Mesenchymal stem cell (in vitro differentiated cells and primary cell): Measurements from ENCODE around the gene RIMBP2.

Source experiments
- DNase-seq: peaks from one replicate; pipeline ENCODE4 v3.0.0-alpha.2; 2013
- H2AFZ ChIP-seq: one replicate; pipeline ENCODE4 v1.6.1; 2013; ENCODE audit warnings: low read depth, mild to moderate bottlenecking, control low read depth, inconsistent platforms, low read length, moderate library complexity
- H2AK5ac ChIP-seq: 2 replicates; pipeline ENCODE4 v1.6.1; 2013; ENCODE audit warnings: low read length, moderate library complexity, mild to moderate bottlenecking, inconsistent platforms; ENCODE audit not compliant: severe bottlenecking
- H2BK120ac ChIP-seq: one replicate; pipeline ENCODE4 v1.6.1; 2013; ENCODE audit warnings: low read depth, mild to moderate bottlenecking, inconsistent platforms, low read length, moderate library complexity
- H2BK12ac ChIP-seq, 2 experiments: one replicate each; pipeline ENCODE4 v1.6.1; 2013; ENCODE audit warnings: inconsistent platforms in 2 of 2, low read length in 2 of 2, mild to moderate bottlenecking in 2 of 2, moderate library complexity in 2 of 2, control low read depth in 1 of 2
- H2BK15ac ChIP-seq: one replicate; pipeline ENCODE4 v1.6.1; 2013; ENCODE audit warnings: mild to moderate bottlenecking, low read depth, inconsistent platforms; ENCODE audit not compliant: poor library complexity, severe bottlenecking
- H2BK5ac ChIP-seq: 2 replicates; pipeline ENCODE4 v1.6.1; 2013; ENCODE audit warnings: low read depth, mild to moderate bottlenecking, low read length, control low read depth, inconsistent platforms; ENCODE audit not compliant: poor library complexity, severe bottlenecking
- H3K14ac ChIP-seq, 2 experiments: one replicate each; pipeline ENCODE4 v1.6.1; 2013; ENCODE audit warnings: inconsistent platforms in 2 of 2, low read length in 2 of 2, control low read depth in 1 of 2, mild to moderate bottlenecking in 1 of 2, moderate library complexity in 1 of 2
- H3K18ac ChIP-seq, 2 experiments: one replicate each; pipeline ENCODE4 v1.6.1; 2013; ENCODE audit warnings: inconsistent platforms in 2 of 2, low read length in 2 of 2, control low read depth in 1 of 2, low read depth in 1 of 2, mild to moderate bottlenecking in 1 of 2
- H3K23ac ChIP-seq, 2 experiments: one replicate each; pipeline ENCODE4 v1.6.1; 2013; ENCODE audit warnings: inconsistent platforms in 2 of 2, low read length in 2 of 2, mild to moderate bottlenecking in 2 of 2, moderate library complexity in 2 of 2, control low read depth in 1 of 2
- H3K27ac ChIP-seq: 2 replicates; pipeline ENCODE4 v1.5.1; 2013; ENCODE audit warnings: mild to moderate bottlenecking, moderate library complexity, low read length, control low read depth, inconsistent platforms; ENCODE audit not compliant: poor library complexity, severe bottlenecking
- H3K27me3 ChIP-seq, 2 experiments: 2 replicates each; pipeline versions ENCODE4 v1.6.1 to v1.7.0; 2013; ENCODE audit warnings: low read length in 2 of 2, mild to moderate bottlenecking in 2 of 2, moderate library complexity in 2 of 2, control low read depth in 1 of 2, inconsistent platforms in 1 of 2; ENCODE audit not compliant: control insufficient read depth in 1 of 2, insufficient read depth in 1 of 2
- H3K36me3 ChIP-seq, 2 experiments: 2 replicates each; pipeline versions ENCODE4 v1.6.1 to v1.7.0; 2013; ENCODE audit warnings: low read length in 2 of 2, control low read depth in 1 of 2, inconsistent platforms in 1 of 2, low read depth in 1 of 2, mild to moderate bottlenecking in 1 of 2; ENCODE audit not compliant: insufficient read depth in 2 of 2, control insufficient read depth in 1 of 2
- H3K4ac ChIP-seq, 2 experiments: one replicate each; pipeline ENCODE4 v1.6.1; 2013; ENCODE audit warnings: inconsistent platforms in 2 of 2, low read length in 2 of 2, mild to moderate bottlenecking in 2 of 2, moderate library complexity in 2 of 2, control low read depth in 1 of 2, low read depth in 1 of 2
- H3K4me1 ChIP-seq: 2 replicates; pipeline ENCODE4 v1.6.1; 2013; ENCODE audit warnings: low read depth, low read length, control low read depth; ENCODE audit not compliant: control insufficient read depth, insufficient read depth
- H3K4me2 ChIP-seq: 2 replicates; pipeline ENCODE4 v1.6.1; 2013; ENCODE audit warnings: low read length, mild to moderate bottlenecking, inconsistent platforms; ENCODE audit not compliant: poor library complexity, severe bottlenecking
- H3K4me3 ChIP-seq, 2 experiments: 2 replicates each; pipeline versions ENCODE4 v1.5.1 to v1.7.0; 2013; ENCODE audit warnings: low read length in 2 of 2, mild to moderate bottlenecking in 2 of 2, control low read depth in 1 of 2, low read depth in 1 of 2; ENCODE audit not compliant: insufficient read depth in 1 of 2
- H3K79me1 ChIP-seq: replicated peaks from 2 replicates; pipeline ENCODE4 v1.6.1; 2013; ENCODE audit warnings: mild to moderate bottlenecking, control low read depth, low read length, inconsistent platforms; ENCODE audit not compliant: poor library complexity, severe bottlenecking
- H3K9ac ChIP-seq: 2 replicates; pipeline ENCODE4 v1.7.0; 2013; ENCODE audit warnings: mild to moderate bottlenecking, low read length, moderate library complexity
- H3K9me3 ChIP-seq: 2 replicates; pipeline ENCODE4 v1.7.0; 2013; ENCODE audit warnings: mild to moderate bottlenecking, low read length; ENCODE audit not compliant: control insufficient read depth
- H4K8ac ChIP-seq: one replicate; pipeline ENCODE4 v1.6.1; 2013; ENCODE audit warnings: inconsistent platforms, mild to moderate bottlenecking, low read length, moderate library complexity
- H4K91ac ChIP-seq: one replicate; pipeline ENCODE4 v1.6.1; 2013; ENCODE audit warnings: mild to moderate bottlenecking, low read length, inconsistent platforms
- WGBS: methylation state at CpG from one replicate; pipeline ENCODE4 v1.1.7; 2013; ENCODE audit warnings: mixed read lengths; 5-methylcytosine and 5-hydroxymethylcytosine counted together

The RIMBP2 gene

GRCh38 chr12:130419116-130419515 lies 297.0 kb downstream of the RIMBP2 start:
- H2AK5ac ChIP-seq: no peak overlapping the region
- no peak overlapping the region for H4K8ac ChIP-seq
- H3K36me3 ChIP-seq: no peaks in the 10 kb centered on the region
- H3K27ac ChIP-seq: no peak overlapping the region
- H2AFZ ChIP-seq: no peak overlapping the region
- no peaks in the 10 kb centered on the region for H3K4me1 ChIP-seq
- no peak overlapping the region for H3K4me3 ChIP-seq
- H3K9me3 ChIP-seq: no peaks in the 10 kb centered on the region
- no peaks in the 10 kb centered on the region for H3K27me3 ChIP-seq
- no peak for DNase-seq
- H3K4ac ChIP-seq: no peak overlapping the region
- no peak overlapping the region for H2BK15ac ChIP-seq
- no peak overlapping the region for H3K18ac ChIP-seq
- H3K23ac ChIP-seq: no peak overlapping the region
- H3K14ac ChIP-seq: no peak overlapping the region
- H3K9ac ChIP-seq: no peak overlapping the region
- H3K79me1 ChIP-seq: no peaks in the 10 kb centered on the region
- H2BK5ac ChIP-seq: no peak overlapping the region
- H4K91ac ChIP-seq: no peak overlapping the region
- 68% methylated on average over 4 of the region's 6 CpGs for WGBS
- H2BK120ac ChIP-seq: no peak overlapping the region
- no peak overlapping the region for H2BK12ac ChIP-seq
- H3K4me2 ChIP-seq: no peak overlapping the region

DNA sequence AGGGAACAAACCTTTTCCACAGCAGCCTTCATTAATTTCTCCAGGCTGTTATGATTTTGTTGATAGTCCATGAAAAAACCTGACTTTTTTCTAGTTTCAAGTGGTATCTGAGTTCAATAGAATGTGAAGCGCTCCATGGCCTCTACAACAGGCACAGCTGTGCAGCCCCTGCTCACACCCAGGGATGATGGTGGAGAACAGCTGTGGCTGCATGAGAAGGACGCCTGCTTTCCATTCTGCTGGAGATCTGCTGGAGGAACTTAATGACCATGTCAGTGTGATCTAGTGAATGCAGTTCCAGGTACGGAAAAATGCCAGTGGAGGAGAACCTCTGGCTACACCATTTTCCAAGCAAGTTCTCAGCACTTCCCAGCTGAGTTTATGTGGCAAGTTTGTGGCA lies 297.8 kb downstream of the RIMBP2 start:
- H2BK120ac ChIP-seq: no peak overlapping the region
- H2AFZ ChIP-seq: no peak overlapping the region
- no peak overlapping the region for H3K27ac ChIP-seq
- DNase-seq: no peak
- H3K4ac ChIP-seq: no peak overlapping the region
- no peak overlapping the region for H2BK12ac ChIP-seq
- H3K27me3 ChIP-seq: no peaks in the 10 kb centered on the region
- no peak overlapping the region for H2BK15ac ChIP-seq
- H3K4me2 ChIP-seq: no peak overlapping the region
- H3K36me3 ChIP-seq: no peaks in the 10 kb centered on the region
- no peak overlapping the region for H3K23ac ChIP-seq
- no peaks in the 10 kb centered on the region for H3K79me1 ChIP-seq
- H3K14ac ChIP-seq: no peak overlapping the region
- WGBS: 77% methylated on average over 3 of the region's 3 CpGs
- H4K8ac ChIP-seq: no peak overlapping the region
- H3K4me3 ChIP-seq: no peak overlapping the region
- H4K91ac ChIP-seq: no peak overlapping the region
- H2AK5ac ChIP-seq: no peak overlapping the region
- H3K4me1 ChIP-seq: no peaks in the 10 kb centered on the region
- no peaks in the 10 kb centered on the region for H3K9me3 ChIP-seq
- H2BK5ac ChIP-seq: no peak overlapping the region
- no peak overlapping the region for H3K18ac ChIP-seq
- H3K9ac ChIP-seq: no peak overlapping the region

- no peak overlapping the region for H2AK5ac ChIP-seq
- H3K23ac ChIP-seq: no peak overlapping the region
- no peaks in the 10 kb centered on the region for H3K4me1 ChIP-seq
- no peaks in the 10 kb centered on the region for H3K79me1 ChIP-seq
- no peaks in the 10 kb centered on the region for H3K9me3 ChIP-seq
- no peak overlapping the region for H3K4me2 ChIP-seq
- H2AFZ ChIP-seq: no peak overlapping the region
- no peak overlapping the region for H3K4me3 ChIP-seq
- no peak for DNase-seq
- no peak overlapping the region for H2BK12ac ChIP-seq
- no peak overlapping the region for H4K8ac ChIP-seq
- no peaks in the 10 kb centered on the region for H3K27me3 ChIP-seq
- no peak overlapping the region for H3K18ac ChIP-seq
- H2BK5ac ChIP-seq: no peak overlapping the region
- no peaks in the 10 kb centered on the region for H3K36me3 ChIP-seq
- no peak overlapping the region for H2BK120ac ChIP-seq
- 88% methylated on average over 4 of the region's 7 CpGs for WGBS
- H3K4ac ChIP-seq: no peak overlapping the region
- H3K14ac ChIP-seq: no peak overlapping the region
- no peak overlapping the region for H3K9ac ChIP-seq
- no peak overlapping the region for H3K27ac ChIP-seq
- H4K91ac ChIP-seq: no peak overlapping the region
- no peak overlapping the region for H2BK15ac ChIP-seq
Observed at GRCh38 chr12:130414381-130414780, 301.7 kb downstream of the RIMBP2 start.

- H3K36me3 ChIP-seq: no peaks in the 10 kb centered on the region
- no peak overlapping the region for H3K9ac ChIP-seq
- H2BK5ac ChIP-seq: no peak overlapping the region
- H3K79me1 ChIP-seq: no peaks in the 10 kb centered on the region
- H3K27me3 ChIP-seq: no peaks in the 10 kb centered on the region
- no peak overlapping the region for H2BK15ac ChIP-seq
- no peak overlapping the region for H4K8ac ChIP-seq
- H3K9me3 ChIP-seq: no peaks in the 10 kb centered on the region
- H3K27ac ChIP-seq: no peak overlapping the region
- WGBS: 86% methylated on average over 18 of the region's 18 CpGs
- H2BK12ac ChIP-seq: no peak overlapping the region
- H3K23ac ChIP-seq: no peak overlapping the region
- no peak overlapping the region for H2AK5ac ChIP-seq
- no peak overlapping the region for H4K91ac ChIP-seq
- no peak overlapping the region for H3K14ac ChIP-seq
- H2BK120ac ChIP-seq: no peak overlapping the region
- no peaks in the 10 kb centered on the region for H3K4me1 ChIP-seq
- no peak overlapping the region for H3K4ac ChIP-seq
- H3K4me3 ChIP-seq: no peak overlapping the region
- no peak overlapping the region for H2AFZ ChIP-seq
- H3K4me2 ChIP-seq: no peak overlapping the region
- H3K18ac ChIP-seq: no peak overlapping the region
- DNase-seq: no peak
Observed at GRCh38 chr12:130413909-130414308, 302.2 kb downstream of the RIMBP2 start.
